ENCODE results near the gene PCNX2. TPM values are rescaled to one million over a fixed set of nuclear protein-coding genes. Genes with fewer than 3 reads are reported as not detected.

Gene PCNX2
- polyA plus RNA-seq, 1 donor (not counting 4 experiments of a cell fraction or from before 2014, with no cell fraction given), result 18.0 TPM

GRCh38 chr1:232979558-232979957, 316.0 kb downstream of the PCNX2 start:
- no peaks in the 10 kb centered on the region for H3K9me1 ChIP-seq (ENCODE audit: control insufficient read depth, extremely low read depth, insufficient read depth, low read length)
- H3K27ac ChIP-seq (ENCODE audit: control insufficient read depth, insufficient read depth, low read length), result no peak overlapping the region
- TF ChIP-seq CTCF (optimal IDR thresholded peaks at IDR 0.05 in 1 of 3, IDR thresholded peaks at IDR 0.05 in 1 of 3, conservative IDR thresholded peaks at IDR 0.05 in 1 of 3; ENCODE audit: extremely low read depth in 1 of 3, insufficient read depth in 2 of 3, low read length in 3 of 3), result no peak
- TF ChIP-seq EZH2 (IDR thresholded peaks at IDR 0.05; ENCODE audit: low read length), result no peak
- no peaks in the 10 kb centered on the region for H3K9me3 ChIP-seq (ENCODE audit: control insufficient read depth, low read depth, low read length)
- peaks cover 0 to 13% of the 10 kb centered on the region in 2 experiments for H3K36me3 ChIP-seq (ENCODE audit: control insufficient read depth in 2 of 2, extremely low read depth in 1 of 2, insufficient read depth in 2 of 2, low read length in 2 of 2)
- H3K4me2 ChIP-seq (ENCODE audit: control insufficient read depth, extremely low read depth, insufficient read depth, low read depth, low read length), result no peak overlapping the region
- FAIRE-seq (no peak), DNase-seq (ENCODE audit: low read depth, low spot score) (no peak)
- H3K4me3 ChIP-seq (ENCODE audit: control insufficient read depth in 2 of 3, extremely low read depth in 1 of 3, insufficient read depth in 2 of 3, low read depth in 1 of 3, low read length in 3 of 3), result no peak overlapping the region
- H3K27me3 ChIP-seq (ENCODE audit: control insufficient read depth, extremely low read depth, insufficient read depth, low read length), result no peaks in the 10 kb centered on the region
- H3K9ac ChIP-seq (ENCODE audit: control insufficient read depth, extremely low read depth, insufficient read depth, low read length), result no peak overlapping the region
- dilution Hi-C loops (cut with MboI; ENCODE audit: extremely low pct_ligation_motif_present, low sequenced_read_pairs), result no loop called here
- no peaks in the 10 kb centered on the region for H4K20me1 ChIP-seq (ENCODE audit: control insufficient read depth, extremely low read depth, insufficient read depth, low read length)
- no peaks in the 10 kb centered on the region for H3K79me2 ChIP-seq (ENCODE audit: control insufficient read depth, insufficient read depth, low read length)
- peaks cover 10% of the 10 kb centered on the region for H3K4me1 ChIP-seq (ENCODE audit: control insufficient read depth, extremely low read depth, insufficient read depth, low read length)
- no peak overlapping the region for H2AFZ ChIP-seq (ENCODE audit: control insufficient read depth, low read length)

- FAIRE-seq (no peak), DNase-seq (ENCODE audit: low read depth, low spot score) (no peak)
- Histone ChIP-seq H3K4me3 (ENCODE audit: control insufficient read depth in 2 of 3, extremely low read depth in 1 of 3, insufficient read depth in 2 of 3, low read depth in 1 of 3, low read length in 3 of 3) (no peak overlapping the region), H3K9me1 (ENCODE audit: control insufficient read depth, extremely low read depth, insufficient read depth, low read length) (no peaks in the 10 kb centered on the region), H2AFZ (ENCODE audit: control insufficient read depth, low read length) (no peak overlapping the region), H3K9ac (ENCODE audit: control insufficient read depth, extremely low read depth, insufficient read depth, low read length) (no peak overlapping the region), H4K20me1 (ENCODE audit: control insufficient read depth, extremely low read depth, insufficient read depth, low read length) (no peaks in the 10 kb centered on the region), H3K27me3 (ENCODE audit: control insufficient read depth, extremely low read depth, insufficient read depth, low read length) (no peaks in the 10 kb centered on the region), H3K4me2 (ENCODE audit: control insufficient read depth, extremely low read depth, insufficient read depth, low read depth, low read length) (no peak overlapping the region), H3K27ac (ENCODE audit: control insufficient read depth, insufficient read depth, low read length) (no peak overlapping the region), H3K36me3 (ENCODE audit: control insufficient read depth in 2 of 2, extremely low read depth in 1 of 2, insufficient read depth in 2 of 2, low read length in 2 of 2) (peaks cover 0 to 13% of the 10 kb centered on the region in 2 experiments), H3K79me2 (ENCODE audit: control insufficient read depth, insufficient read depth, low read length) (no peaks in the 10 kb centered on the region), H3K9me3 (ENCODE audit: control insufficient read depth, low read depth, low read length) (peaks cover under 1% of the 10 kb centered on the region), H3K4me1 (ENCODE audit: control insufficient read depth, extremely low read depth, insufficient read depth, low read length) (peaks cover 10% of the 10 kb centered on the region)
- TF ChIP-seq CTCF (optimal IDR thresholded peaks at IDR 0.05 in 1 of 3, IDR thresholded peaks at IDR 0.05 in 1 of 3, conservative IDR thresholded peaks at IDR 0.05 in 1 of 3; ENCODE audit: extremely low read depth in 1 of 3, insufficient read depth in 2 of 3, low read length in 3 of 3) (no peak), EZH2 (IDR thresholded peaks at IDR 0.05; ENCODE audit: low read length) (no peak)
- dilution Hi-C loops (cut with MboI; ENCODE audit: extremely low pct_ligation_motif_present, low sequenced_read_pairs), result no loop called here
These were observed 316.7 kb downstream of the PCNX2 start for GRCh38 chr1:232978815-232979214.
